ENCODE data around the gene PRKX.
"Not testable (repeated sequence)": the region's sequence is repeated elsewhere in the genome, so short reads cannot be mapped to it uniquely, and the experiment has no call there.

Gene PRKX

DNA sequence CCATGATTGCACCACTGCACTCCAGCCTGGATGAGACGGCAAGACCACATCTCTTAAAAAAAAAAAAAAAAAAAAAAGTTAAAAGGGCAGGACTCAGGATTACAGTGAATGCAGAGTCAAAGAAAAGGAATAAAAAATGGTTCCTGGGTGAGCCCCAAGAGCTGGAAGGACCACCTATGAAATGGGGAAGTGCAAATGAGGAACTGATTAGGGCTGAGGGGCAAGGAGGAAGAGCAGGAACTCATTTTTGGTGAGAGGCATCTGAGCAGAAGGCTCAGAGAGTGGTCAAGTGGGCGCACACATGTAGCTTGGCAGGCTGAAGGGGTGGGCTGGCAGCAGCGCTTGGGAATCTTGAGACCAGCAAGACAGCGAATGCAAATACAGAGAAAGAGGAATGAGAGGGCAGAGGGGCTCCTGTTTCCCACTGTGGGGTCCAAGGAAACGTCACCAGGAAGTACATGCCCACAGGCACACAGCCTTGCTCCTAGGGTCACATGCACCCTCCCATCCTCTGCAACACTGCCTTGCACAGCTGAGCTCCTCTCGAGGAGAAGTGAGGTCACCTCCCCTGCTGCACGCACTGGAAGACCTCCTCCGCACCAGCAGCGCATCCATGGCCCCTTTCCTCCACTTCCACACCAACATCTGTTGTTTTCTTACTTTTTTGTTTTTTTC is 49.7 kb downstream of the PRKX start:
- not testable (repeated sequence) for DNase-seq (ENCODE audit: insufficient read length, low spot score); FAIRE-seq

- DNase-seq (ENCODE audit: insufficient read length, low spot score) = no peak
- FAIRE-seq = no peak
These were observed 53.7 kb downstream of the PRKX start for GRCh38 chrX:3659761-3660160.

GRCh38 chrX:3655181-3655580 is 58.3 kb downstream of the PRKX start:
- no peak for DNase-seq (ENCODE audit: insufficient read length, low spot score)
- FAIRE-seq = no peak

GRCh38 chrX:3653111-3653510 is 60.3 kb downstream of the PRKX start:
- no peak for DNase-seq (ENCODE audit: insufficient read length, low spot score)
- FAIRE-seq = no peak

DNA sequence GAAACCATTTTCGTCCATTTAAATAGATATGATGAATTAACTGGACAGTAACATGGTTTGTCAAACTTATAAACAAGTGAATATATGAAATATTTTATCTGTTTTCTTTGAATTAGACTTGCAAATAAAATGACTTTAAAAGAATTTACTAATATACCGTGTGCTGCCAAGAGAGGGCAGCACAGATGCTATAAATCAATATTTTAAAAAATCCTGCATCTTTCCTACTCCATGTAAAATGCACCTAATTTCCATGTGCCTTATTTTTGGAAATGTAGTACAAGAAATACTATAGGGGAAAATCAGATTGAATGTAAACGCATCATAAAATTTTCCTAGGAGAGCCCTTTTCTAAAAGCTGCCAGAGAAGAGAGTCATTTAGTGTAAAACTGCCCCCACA is 62.2 kb downstream of the PRKX start:
- no peak for FAIRE-seq
- peak; percentile 14 for DNase-seq (ENCODE audit: insufficient read length, low spot score)

GRCh38 chrX:3648084-3648483 is 65.4 kb downstream of the PRKX start:
- DNase-seq (ENCODE audit: insufficient read length, low spot score) = no peak
- FAIRE-seq = no peak

DNA sequence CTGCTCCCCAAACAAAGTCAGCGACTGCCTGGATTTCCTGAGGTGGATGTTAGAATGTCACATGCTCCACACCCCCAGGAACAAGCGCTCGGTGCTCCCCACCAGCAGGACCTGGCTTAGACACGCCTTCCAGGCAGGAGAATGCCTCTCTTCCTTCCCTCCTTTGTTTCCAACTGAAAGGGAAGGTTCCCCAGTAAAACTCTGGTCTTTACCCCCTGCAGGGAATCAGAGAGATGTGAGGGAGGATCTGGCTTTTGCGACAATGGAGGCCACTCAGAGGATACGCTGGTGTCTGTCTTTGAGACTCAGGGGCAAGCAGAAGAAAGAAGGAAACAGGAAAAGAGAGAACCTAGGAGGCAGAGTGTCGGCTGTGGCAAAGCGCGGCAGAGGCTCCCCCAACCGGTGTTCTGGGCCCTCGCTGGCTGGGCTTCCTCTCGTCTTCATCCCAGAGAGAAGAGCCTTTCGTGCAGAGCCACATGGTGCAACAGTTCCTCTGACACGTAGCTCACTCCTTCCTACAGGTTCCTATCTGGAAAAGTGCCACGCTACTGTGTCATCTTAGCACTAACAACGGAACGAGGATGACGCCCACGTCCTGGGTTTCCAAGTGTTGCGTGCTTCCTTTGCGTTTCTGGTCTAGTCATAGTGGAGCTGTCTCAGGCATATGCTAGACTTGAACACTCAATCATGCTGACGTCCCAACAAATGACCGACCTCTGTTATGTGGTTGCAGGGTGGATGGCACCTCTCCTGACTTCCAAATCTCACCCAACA is 73.4 kb downstream of the PRKX start:
- FAIRE-seq = peak; percentile 48
- not testable (repeated sequence) for DNase-seq (ENCODE audit: insufficient read length, low spot score)

DNA sequence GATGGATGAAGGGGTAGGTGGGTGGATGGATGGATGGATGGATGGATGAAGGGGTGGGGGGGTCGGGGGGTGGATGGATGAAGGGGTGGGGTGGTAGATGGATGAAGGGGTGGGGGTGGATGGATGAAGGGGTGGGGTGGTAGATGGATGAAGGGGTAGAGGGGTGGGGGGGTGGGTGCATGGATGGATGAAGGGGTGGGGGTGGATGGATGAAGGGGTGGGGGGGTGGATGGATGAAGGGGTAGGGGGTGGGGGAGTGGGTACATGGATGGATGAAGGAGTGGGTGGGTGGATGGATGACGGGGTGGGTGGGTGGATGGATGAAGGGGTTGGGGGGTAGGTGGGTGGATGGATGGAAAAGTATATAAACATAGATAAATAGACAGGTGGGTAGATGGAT is 74.2 kb downstream of the PRKX start:
- peak; percentile 100 for FAIRE-seq

DNA sequence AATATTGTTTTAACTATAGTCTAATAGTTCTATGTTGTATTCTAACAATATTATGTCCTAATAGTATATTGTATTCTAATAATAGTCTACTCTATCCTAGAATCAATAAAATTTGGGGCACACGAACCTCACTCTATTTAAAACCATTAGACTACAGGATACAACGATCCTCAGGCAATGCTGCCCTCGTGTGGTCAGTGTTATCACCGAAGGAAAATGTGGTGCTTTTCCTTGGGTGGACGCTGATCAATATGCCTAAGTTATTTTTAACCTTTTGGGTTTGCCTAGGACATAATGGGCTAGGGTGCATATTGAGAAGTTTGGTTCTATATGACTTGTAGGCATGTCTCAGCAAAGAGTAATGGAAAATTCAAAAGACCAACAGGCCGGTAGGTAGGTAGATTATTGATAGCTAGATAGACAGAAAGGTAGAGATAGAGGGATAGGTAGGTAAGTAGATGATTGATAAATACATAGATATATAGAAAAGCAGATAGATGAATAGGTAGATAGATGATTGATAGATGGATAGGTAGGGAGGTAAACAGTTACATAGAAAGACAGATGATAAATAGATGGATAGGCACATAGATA is 75.1 kb downstream of the PRKX start:
- DNase-seq (ENCODE audit: insufficient read length, low spot score) (peak; percentile 57), FAIRE-seq (peak; percentile 75)

More for the DNA sequence above, 74.2 kb downstream of the PRKX start:
- peak; percentile 19 for DNase-seq (ENCODE audit: insufficient read length, low spot score)

DNA sequence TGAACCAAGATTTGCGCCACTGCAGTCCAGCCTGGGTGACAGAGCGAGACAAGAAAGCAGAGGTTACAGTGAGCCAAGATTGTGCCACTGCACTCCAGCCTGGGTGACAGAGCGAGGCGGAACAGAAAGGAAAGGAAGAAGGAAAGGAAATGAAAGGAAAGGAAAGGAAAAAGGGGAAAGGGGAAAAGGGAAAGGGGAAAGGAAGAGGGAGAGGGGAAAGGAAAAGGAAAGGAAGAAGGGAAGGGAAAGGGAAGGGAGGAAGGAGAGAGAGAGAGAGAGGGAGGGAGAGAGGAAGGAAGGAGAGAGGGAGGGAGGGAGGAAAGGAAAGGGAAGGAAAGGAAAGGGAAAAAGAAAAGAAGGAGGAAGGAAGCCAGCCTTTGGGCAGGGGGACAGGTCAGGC is 76.6 kb downstream of the PRKX start:
- FAIRE-seq (no peak), DNase-seq (ENCODE audit: insufficient read length, low spot score) (no peak)

DNA sequence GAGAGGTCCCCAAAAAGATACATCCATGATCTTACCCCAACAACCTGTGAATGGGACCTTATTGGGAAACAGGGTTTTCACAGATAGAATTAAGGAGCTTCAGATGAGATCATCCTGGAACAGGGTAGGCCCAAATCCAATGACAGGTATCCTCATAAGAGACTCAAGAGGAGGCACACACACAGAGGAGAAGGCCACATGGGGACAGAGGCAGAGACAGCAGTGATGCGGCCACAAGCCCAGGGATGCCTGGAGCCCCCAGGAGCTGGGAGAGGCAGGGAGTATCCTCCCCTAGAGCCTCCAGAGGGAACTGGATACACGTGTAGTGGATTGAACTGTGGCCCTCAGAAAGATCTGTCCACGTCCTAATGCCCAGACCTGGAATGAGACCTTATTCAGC is 82.3 kb downstream of the PRKX start:
- DNase-seq (ENCODE audit: insufficient read length, low spot score) = no peak
- FAIRE-seq = no peak

DNA sequence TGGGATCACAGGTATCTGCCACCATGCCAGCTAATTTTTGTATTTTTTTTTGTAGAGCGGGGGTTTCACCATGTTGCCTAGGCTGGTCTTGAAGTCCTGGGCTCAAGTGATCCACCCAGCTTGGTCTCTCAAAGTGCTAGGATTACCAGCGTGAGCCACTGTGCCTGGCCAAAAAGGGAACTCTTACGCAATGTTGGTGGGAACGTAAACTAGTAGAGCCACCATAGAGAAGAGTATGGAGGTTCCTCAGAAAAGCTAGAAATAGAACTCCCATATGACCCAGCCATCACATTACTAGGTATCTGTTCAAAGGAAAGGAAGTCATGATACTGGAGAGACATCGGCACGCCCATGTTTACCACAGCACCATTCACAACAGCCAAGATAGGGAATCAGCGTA is 85.9 kb downstream of the PRKX start:
- DNase-seq (ENCODE audit: insufficient read length, low spot score) (no peak), FAIRE-seq (no peak)

DNA sequence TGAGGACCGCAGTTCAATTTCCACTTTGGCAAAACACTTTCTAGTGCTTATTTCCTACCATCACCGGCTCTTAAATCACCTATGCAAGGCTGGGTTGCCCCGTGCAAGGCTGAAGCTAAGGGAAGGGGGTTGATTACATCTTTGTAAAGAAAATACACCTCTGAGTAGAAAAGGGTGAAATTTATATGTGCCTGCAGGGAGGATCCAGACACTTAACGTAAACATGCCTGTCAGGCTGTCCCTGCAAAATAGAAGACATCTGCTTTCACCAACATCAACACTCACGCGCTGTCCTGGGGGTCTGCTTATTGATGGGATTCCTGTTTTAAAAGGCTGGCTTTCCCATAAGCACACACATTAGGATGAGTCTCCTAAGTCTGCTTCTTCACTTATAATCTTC is 92.0 kb downstream of the PRKX start:
- no peak for FAIRE-seq
- no peak for DNase-seq (ENCODE audit: insufficient read length, low spot score)

- peak; percentile 44 for FAIRE-seq
- not testable (repeated sequence) for DNase-seq (ENCODE audit: insufficient read length, low spot score)
These were observed 101.7 kb downstream of the PRKX start for GRCh38 chrX:3611744-3612143.

DNA sequence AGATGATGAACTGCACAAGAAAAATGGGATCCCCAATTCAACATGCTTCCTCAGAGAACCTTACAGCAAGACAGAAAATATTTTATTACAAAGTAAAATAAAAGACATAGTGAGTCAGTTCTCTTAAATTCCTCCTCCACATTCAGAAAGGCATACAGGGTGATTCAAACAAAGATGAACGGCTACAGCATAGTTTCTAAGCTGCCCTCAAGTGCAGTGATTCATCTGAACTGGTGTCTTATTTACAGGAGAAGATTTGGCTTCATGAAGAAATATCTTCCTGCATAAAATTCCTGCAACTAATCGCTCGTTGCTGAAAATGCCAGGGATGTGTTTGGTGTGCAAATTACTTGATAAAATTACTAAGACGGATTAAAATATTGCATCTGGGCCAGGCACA is 103.6 kb downstream of the PRKX start:
- DNase-seq (ENCODE audit: insufficient read length, low spot score) = peak; percentile 39
- FAIRE-seq = no peak

- FAIRE-seq (no peak), DNase-seq (ENCODE audit: insufficient read length, low spot score) (no peak)
These were observed 110.3 kb downstream of the PRKX start for GRCh38 chrX:3603026-3603661.

- DNase-seq (ENCODE audit: insufficient read length, low spot score) = no peak
- FAIRE-seq = no peak
These were observed 113.5 kb downstream of the PRKX start for GRCh38 chrX:3599802-3600430.

DNA sequence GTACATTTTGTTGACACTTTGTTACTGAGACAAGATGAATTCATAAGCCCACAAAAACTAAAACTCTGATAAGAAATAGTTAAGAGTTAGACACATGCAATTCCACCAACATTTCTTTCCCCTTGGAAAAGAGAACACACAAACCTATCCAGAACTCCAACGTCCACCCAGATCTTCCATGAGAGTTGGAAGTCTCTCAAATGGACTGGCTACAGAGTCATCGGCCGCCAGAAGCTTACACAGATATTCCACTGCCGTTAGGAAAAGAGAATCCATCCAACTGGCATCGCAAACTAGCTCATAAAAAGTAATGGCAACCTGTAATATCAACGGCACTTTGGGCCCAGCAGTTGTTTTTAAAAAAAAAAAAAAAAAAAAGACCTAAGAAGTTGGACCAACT is 114.7 kb downstream of the PRKX start:
- DNase-seq (ENCODE audit: insufficient read length, low spot score) = no peak
- no peak for FAIRE-seq

DNA sequence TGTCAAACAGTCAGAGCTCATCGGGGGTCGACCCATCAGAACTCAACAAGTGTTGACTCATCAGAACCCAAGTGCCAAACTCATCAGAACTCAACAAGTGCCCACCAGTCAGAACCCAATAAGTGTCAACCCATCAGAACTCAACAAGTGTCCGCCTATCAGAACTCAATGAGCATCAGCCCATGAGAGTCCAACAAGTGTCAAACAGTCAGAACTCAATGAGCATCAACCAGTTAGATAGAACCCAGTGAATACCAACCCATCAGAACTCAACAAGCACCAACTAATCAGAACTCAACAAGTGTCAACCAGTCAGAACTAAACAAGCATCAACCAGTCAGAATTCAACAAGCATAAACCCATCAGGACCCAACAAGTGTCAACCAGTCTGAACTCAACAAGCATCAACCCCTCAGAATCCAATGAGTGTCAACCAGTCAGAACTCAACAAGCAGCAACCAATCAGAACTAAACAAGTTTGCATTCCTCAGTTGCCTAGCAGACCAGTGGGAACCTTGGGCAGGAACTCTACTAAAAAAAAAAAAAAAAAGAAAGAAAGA is 115.3 kb downstream of the PRKX start:
- FAIRE-seq (no peak), DNase-seq (ENCODE audit: insufficient read length, low spot score) (no peak)

DNA sequence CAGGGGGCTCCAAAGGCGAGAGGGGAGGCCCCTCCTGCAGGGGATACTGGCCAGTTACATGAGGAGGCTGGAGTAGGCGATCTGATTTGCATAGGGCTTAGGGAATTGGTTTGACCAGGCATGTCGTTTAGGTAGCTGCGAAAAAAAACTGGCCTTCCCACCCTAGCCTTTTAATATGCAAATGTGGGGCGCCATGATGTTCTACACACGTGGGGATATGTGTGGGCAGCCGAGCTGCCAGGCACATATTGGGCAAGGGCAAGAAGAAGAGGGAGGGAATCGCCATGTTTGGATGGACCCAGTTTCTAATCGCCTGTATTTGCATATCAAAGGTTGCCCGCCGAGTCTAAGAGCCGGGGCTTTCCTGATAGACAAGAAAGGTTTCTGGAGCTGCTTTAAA is 121.3 kb downstream of the PRKX start:
- FAIRE-seq = no peak
- DNase-seq (ENCODE audit: insufficient read length, low spot score) = no peak

- FAIRE-seq = no peak
- no peak for DNase-seq (ENCODE audit: insufficient read length, low spot score)
These were observed 124.0 kb downstream of the PRKX start for GRCh38 chrX:3589474-3589873.
